GM12878 (cell line): ENCODE measurements around the gene AGBL4. TPM values are rescaled to one million over a fixed set of nuclear protein-coding genes. Genes with fewer than 3 reads are reported as not detected.

ENCODE experiments used
- ATAC-seq: fragments of 200-7000 bp; cut with Tn5 transposase; 3 replicates; pipeline ENCODE4 v1.9.1; 2020; ENCODE audit warnings: mild to moderate bottlenecking, moderate library complexity
- BruUV-seq: library from RNA; stranded (reverse); fragments of 400-500 nt; replicated peaks from 2 replicates; lab custom pipeline; 2021; lab: Mats Ljungman, UMichigan
- CTCF ChIA-PET: fragments of 300-600 bp; sonication (Branson Sonifier 250); formaldehyde crosslinking; extraction: SDS; loops from one replicate; lab custom pipeline; 2021; ENCODE audit warnings: inconsistent platforms; lab: Yijun Ruan, JAX
- POLR2A ChIA-PET: fragments of 350-600 bp; formaldehyde crosslinking; extraction: SDS; loops from one replicate; lab custom pipeline; 2021; ENCODE audit warnings: inconsistent platforms; lab: Charles Lee
- RAD21 ChIA-PET: fragments of 300-600 bp; sonication (Branson Sonifier 250); formaldehyde crosslinking; loops from one replicate; lab custom pipeline; 2023; ENCODE audit warnings: antibody characterized with exemption; ENCODE audit not compliant: unreplicated experiment; lab: Charles Lee
- SMC1A ChIA-PET: fragments of 300-600 bp; sonication (Branson Sonifier 250); formaldehyde crosslinking; loops from one replicate; lab custom pipeline; 2023; ENCODE audit not compliant: unreplicated experiment, uncharacterized antibody; lab: Charles Lee
- DNase-seq: peaks from one replicate; pipeline ENCODE4 v3.0.0-alpha.2; 2011; ENCODE audit warnings: low read depth, low spot score
- FAIRE-seq: peaks from 3 replicates; lab custom pipeline; 2011; peaks lifted over from hg19 to GRCh38; lab: Jason Lieb, UNC
- H2AFZ ChIP-seq: 2 replicates; pipeline ENCODE4 v1.6.0; 2011; ENCODE audit warnings: low read depth, low read length, control low read depth; ENCODE audit not compliant: control insufficient read depth
- H3K27ac ChIP-seq: 2 replicates; pipeline ENCODE4 v1.5.1; 2011; ENCODE audit warnings: control low read depth; ENCODE audit not compliant: control insufficient read depth, insufficient read depth
- H3K27me3 ChIP-seq, 2 experiments: replicated peaks in 1 of 2; 2 replicates each; pipeline versions ENCODE4 v1.6.0 to v1.6.1; 2011; ENCODE audit warnings: low read length in 1 of 2; ENCODE audit not compliant: control insufficient read depth in 2 of 2, insufficient read depth in 2 of 2
- H3K36me3 ChIP-seq, 2 experiments: 2 replicates each; pipeline ENCODE4 v1.5.1; 2011; ENCODE audit warnings: low read length in 1 of 2; ENCODE audit not compliant: control insufficient read depth in 2 of 2, insufficient read depth in 2 of 2
- H3K4me1 ChIP-seq: 2 replicates; pipeline ENCODE4 v1.6.1; 2011; ENCODE audit warnings: mild to moderate bottlenecking, low read length, moderate library complexity, mixed read lengths; ENCODE audit not compliant: control insufficient read depth, insufficient read depth
- H3K4me2 ChIP-seq: 2 replicates; pipeline ENCODE4 v1.6.0; 2011; ENCODE audit warnings: control low read depth; ENCODE audit not compliant: control insufficient read depth, insufficient read depth
- H3K4me3 ChIP-seq: fragments of 200-600 bp; sonication (generic); 2 replicates; pipeline ENCODE4 v1.5.1; 2016
- H3K79me2 ChIP-seq: 2 replicates; pipeline ENCODE4 v1.6.0; 2011; ENCODE audit warnings: low read length; ENCODE audit not compliant: control insufficient read depth, insufficient read depth
- H3K9ac ChIP-seq: 2 replicates; pipeline ENCODE4 v1.8.0; 2011; ENCODE audit warnings: low read length, control low read depth, mixed read lengths; ENCODE audit not compliant: control insufficient read depth, insufficient read depth
- H3K9me3 ChIP-seq: replicated peaks from 3 replicates; pipeline ENCODE4 v1.5.1; 2011; ENCODE audit warnings: mild to moderate bottlenecking, low read length; ENCODE audit not compliant: control insufficient read depth, insufficient read depth
- H4K20me1 ChIP-seq: 2 replicates; pipeline ENCODE4 v1.6.0; 2011; ENCODE audit not compliant: control insufficient read depth, insufficient read depth
- BMI1 ChIP-seq: fragments of 450-650 bp; IDR thresholded peaks from 2 replicates; pipeline ENCODE4 v1.6.1; 2016; ENCODE audit warnings: mild to moderate bottlenecking, moderate library complexity, borderline replicate concordance
- CREB1 ChIP-seq: IDR thresholded peaks from 2 replicates; pipeline ENCODE4 v1.6.1; 2012; ENCODE audit warnings: low read depth, mild to moderate bottlenecking, inconsistent platforms
- POU2F2 ChIP-seq: IDR thresholded peaks from 3 replicates; pipeline ENCODE4 v1.6.1; 2011; ENCODE audit warnings: low read depth, mild to moderate bottlenecking, low read length, borderline replicate concordance
- REST ChIP-seq: IDR thresholded peaks from 2 replicates; pipeline ENCODE4 v1.6.1; 2012; ENCODE audit warnings: mild to moderate bottlenecking, low read depth, low read length
- ZNF592 ChIP-seq: fragments of 450-650 bp; IDR thresholded peaks from 2 replicates; pipeline ENCODE4 v1.6.1; 2017; ENCODE audit warnings: mild to moderate bottlenecking, moderate library complexity
- ZNF622 ChIP-seq: fragments of 450-650 bp; IDR thresholded peaks from 2 replicates; pipeline ENCODE4 v1.6.1; 2017; ENCODE audit warnings: mild to moderate bottlenecking, inconsistent platforms
- WGBS: methylation state at CpG from one replicate; pipeline ENCODE4 v1.1.6; 2016; ENCODE audit warnings: low lambda C conversion rate; ENCODE audit not compliant: insufficient replicate concordance, insufficient coverage; ENCODE audit errors: missing lambda C conversion rate; 5-methylcytosine and 5-hydroxymethylcytosine counted together
- in situ Hi-C: fragments of 300-500 bp; cut with MboI; formaldehyde crosslinking; loops from 9 replicates; pipeline ENCODE4 v1.14.3; 2018; ENCODE audit warnings: mixed read lengths
- intact Hi-C: fragments of 100-400 bp; cut with micrococcal nuclease; formaldehyde crosslinking; loops from one replicate; pipeline ENCODE4 v1.14.2; 2022; ENCODE audit not compliant: unreplicated experiment
- polyA plus RNA-seq, 11 experiments: library from polyadenylated mRNA; depleted of rRNA in 4 of 11; unstranded in 6 of 11; stranded (reverse) in 5 of 11; fragments of >200 nt; fragmentation: Nextera tagmentation in 4 of 11; fragmentation: Illumina TruSeq in 1 of 11; extraction: Ambion mirVana in 4 of 11; extraction: Trizol in 1 of 11; gene quantifications; 1 replicate in 1 of 11; 2 replicates in 10 of 11; pipeline versions ENCODE4 v1.2.1 to v1.2.3, GENCODE V29; 2011 to 2016; ENCODE audit warnings: inconsistent platforms in 2 of 11, missing spikeins in 2 of 11, low read depth in 1 of 11
- total RNA-seq, 4 experiments: library from RNA; depleted of rRNA in 3 of 4; stranded (reverse); fragments of >200 nt in 3 of 4; fragmentation: Illumina TruSeq in 1 of 4; extraction: Trizol in 1 of 4; gene quantifications; 2 replicates each; pipeline versions ENCODE4 v1.2.1 to v1.2.3, GENCODE V29; 2013 to 2021

AGBL4 gene
- total and polyA plus RNA-seq, 10 of the 15 experiments (the other 5 are each of a cell fraction or from before 2014, with no cell fraction given) = 0.31 TPM; not detected in 9

- no peak for TF ChIP-seq ZNF592
Observed at GRCh38 chr1:49252917-49253316, 770.8 kb downstream of the AGBL4 start (continued).

GRCh38 chr1:49251019-49251784 is 772.6 kb downstream of the AGBL4 start:
- WGBS = 0% methylated on average over 2 of the region's 2 CpGs
- Histone ChIP-seq H3K9ac (no peak overlapping the region), H4K20me1 (no peaks in the 10 kb centered on the region), H2AFZ (no peak overlapping the region), H3K9me3 (no peaks in the 10 kb centered on the region), H3K36me3 (no peaks in the 10 kb centered on the region), H3K4me3 (no peak overlapping the region), H3K79me2 (no peaks in the 10 kb centered on the region), H3K4me2 (no peak overlapping the region)
- FAIRE-seq (no peak), ATAC-seq (no peak), DNase-seq (no peak)
- in situ Hi-C loops = no loop called here
- RAD21 ChIA-PET = no interaction called here
- SMC1A ChIA-PET = no interaction called here
- no TSS peak for BruUV-seq
- POLR2A ChIA-PET = no interaction called here
- intact Hi-C loops = no loop called here
- no peak for TF ChIP-seq CREB1
- TF ChIP-seq POU2F2 = no peak
- no peak for TF ChIP-seq ZNF622
- TF ChIP-seq REST = no peak
- TF ChIP-seq BMI1 = no peak
- TF ChIP-seq, all 136 proteins: peak for 0
- no peak overlapping the region for H3K27ac ChIP-seq
- CTCF ChIA-PET = no interaction called here
- no peaks in the 10 kb centered on the region for H3K27me3 ChIP-seq
- H3K4me1 ChIP-seq = no peaks in the 10 kb centered on the region
